CD4-positive, alpha-beta T cell treated with Interleukin-15 for 4 hours (primary cell): ENCODE data around the gene PI4K2B.
"Not testable (repeated sequence)": the region's sequence is repeated elsewhere in the genome, so short reads cannot be mapped to it uniquely, and the experiment has no call there.

Source experiments
- DNase-seq: peaks from one replicate; pipeline ENCODE4 v3.0.0-alpha.2; 2020; ENCODE audit warnings: low spot score

The PI4K2B gene

GRCh38 chr4:25306518-25307057, 72.8 kb downstream of the PI4K2B start:
- DNase-seq, result no peak

GRCh38 chr4:25307596-25307995, 73.8 kb downstream of the PI4K2B start:
- no peak for DNase-seq

GRCh38 chr4:25308306-25308705, 74.5 kb downstream of the PI4K2B start:
- DNase-seq, result no peak

GRCh38 chr4:25308761-25309160, 74.9 kb downstream of the PI4K2B start:
- DNase-seq, result no peak

- DNase-seq, result no peak
Observed at GRCh38 chr4:25310066-25310802, 76.4 kb downstream of the PI4K2B start.

GRCh38 chr4:25310803-25311166, 77.0 kb downstream of the PI4K2B start:
- no peak for DNase-seq

- DNase-seq, result peak; percentile 88
Observed at GRCh38 chr4:25312496-25313200, 78.8 kb downstream of the PI4K2B start, which contains the start of gene ZCCHC4. Gene ZCCHC4, plus strand, starts transcription at chr4:25312774. Its CDS starts 36 bp downstream, at chr4:25312810.

GRCh38 chr4:25313201-25313895, 79.5 kb downstream of the PI4K2B start:
- DNase-seq, result no peak

GRCh38 chr4:25320336-25320735, 86.5 kb downstream of the PI4K2B start:
- no peak for DNase-seq

GRCh38 chr4:25320773-25321172, 86.9 kb downstream of the PI4K2B start:
- DNase-seq, result no peak

- DNase-seq, result no peak
Observed at GRCh38 chr4:25321703-25322102, 87.9 kb downstream of the PI4K2B start.

GRCh38 chr4:25328463-25328862, 94.6 kb downstream of the PI4K2B start:
- DNase-seq, result not testable (repeated sequence)
